SK-N-SH treated with all-trans-retinoic acid at 6 μM for 48 hours (cell line): ENCODE measurements around the gene PCNX3.

ENCODE experiments used
- ATAC-seq: fragments of 200-7000 bp; cut with Tn5 transposase; 3 replicates; pipeline ENCODE4 v1.9.1; 2020; ENCODE audit warnings: mild to moderate bottlenecking, moderate library complexity
- ARNTL ChIP-seq: fragments of 450-650 bp; formaldehyde crosslinking; IDR thresholded peaks from 2 replicates; pipeline ENCODE4 v1.5.0; 2020; ENCODE audit warnings: low read depth, mild to moderate bottlenecking, moderate library complexity, borderline replicate concordance
- BACH2 ChIP-seq: fragments of 250-450 bp; sonication (Bioruptor Pico); IDR thresholded peaks from 2 replicates; pipeline ENCODE4 v1.9.0; 2021; ENCODE audit warnings: mild to moderate bottlenecking, borderline replicate concordance
- GLIS3 ChIP-seq: fragments of 250-450 bp; sonication (Bioruptor Pico); IDR thresholded peaks from 2 replicates; pipeline ENCODE4 v1.5.0; 2020; ENCODE audit warnings: mild to moderate bottlenecking, moderate library complexity
- ISL1 ChIP-seq: fragments of 250-450 bp; sonication (Bioruptor Pico); IDR thresholded peaks from 2 replicates; pipeline ENCODE4 v2.1.2; 2022; ENCODE audit warnings: mild to moderate bottlenecking, moderate library complexity
- OSR1 ChIP-seq: fragments of 250-450 bp; sonication (Bioruptor Pico); IDR thresholded peaks from 2 replicates; pipeline ENCODE4 v1.8.0; 2022; ENCODE audit warnings: moderate library complexity, mild to moderate bottlenecking, inconsistent platforms
- PPARA ChIP-seq: fragments of 250-450 bp; sonication (Bioruptor Pico); IDR thresholded peaks from 2 replicates; pipeline ENCODE4 v1.5.0; 2020; ENCODE audit warnings: mild to moderate bottlenecking, borderline replicate concordance
- RARB ChIP-seq: fragments of 250-450 bp; sonication (Bioruptor Pico); IDR thresholded peaks from 2 replicates; pipeline ENCODE4 v1.8.0; 2021; ENCODE audit warnings: mild to moderate bottlenecking, moderate library complexity
- TCF4 ChIP-seq: fragments of 250-450 bp; sonication (Bioruptor Pico); IDR thresholded peaks from 2 replicates; pipeline ENCODE4 v1.8.0; 2021; ENCODE audit warnings: mild to moderate bottlenecking, moderate library complexity, borderline replicate concordance
- TOX ChIP-seq: fragments of 250-450 bp; sonication (Bioruptor Pico); IDR thresholded peaks from 2 replicates; pipeline ENCODE4 v1.8.0; 2021; ENCODE audit warnings: mild to moderate bottlenecking, moderate library complexity, borderline replicate concordance
- ZC3H10 ChIP-seq: fragments of 250-450 bp; sonication (Bioruptor Pico); IDR thresholded peaks from 2 replicates; pipeline ENCODE4 v1.5.1; 2021; ENCODE audit warnings: mild to moderate bottlenecking, moderate library complexity
- ZFP3 ChIP-seq: fragments of 250-450 bp; sonication (Bioruptor Pico); IDR thresholded peaks from 2 replicates; pipeline ENCODE4 v1.5.0; 2020; ENCODE audit warnings: mild to moderate bottlenecking, moderate library complexity
- ZFP30 ChIP-seq: fragments of 450-650 bp; formaldehyde crosslinking; IDR thresholded peaks from 2 replicates; pipeline ENCODE4 v1.5.0; 2022; ENCODE audit warnings: mild to moderate bottlenecking, moderate library complexity
- ZNF565 ChIP-seq: fragments of 450-650 bp; formaldehyde crosslinking; conservative IDR thresholded peaks from 2 replicates; pipeline ENCODE4 v1.5.0; 2020; ENCODE audit warnings: low read depth, mild to moderate bottlenecking, moderate library complexity
- ZNF70 ChIP-seq: fragments of 450-650 bp; formaldehyde crosslinking; IDR thresholded peaks from 2 replicates; pipeline ENCODE4 v1.5.0; 2020; ENCODE audit warnings: mild to moderate bottlenecking, moderate library complexity
- ZNF8 ChIP-seq: fragments of 450-650 bp; formaldehyde crosslinking; IDR thresholded peaks from 2 replicates; pipeline ENCODE4 v1.5.0; 2020; ENCODE audit warnings: mild to moderate bottlenecking, moderate library complexity
- TF ChIP-seq, protein P1 (sequence below): fragments of 250-450 bp; sonication (Bioruptor Pico); IDR thresholded peaks from 2 replicates; pipeline ENCODE4 v1.8.0; 2021; ENCODE audit warnings: low read depth, mild to moderate bottlenecking, moderate library complexity, borderline replicate concordance
- TF ChIP-seq, protein P2 (sequence below): fragments of 250-450 bp; sonication (Bioruptor Pico); IDR thresholded peaks from 2 replicates; pipeline ENCODE4 v1.5.1; 2021; ENCODE audit warnings: mild to moderate bottlenecking, moderate library complexity
- TF ChIP-seq, protein P3 (sequence below): fragments of 250-450 bp; sonication (Bioruptor Pico); IDR thresholded peaks from 2 replicates; pipeline ENCODE4 v1.8.0; 2020; ENCODE audit warnings: mild to moderate bottlenecking, moderate library complexity, borderline replicate concordance
- TF ChIP-seq, protein P4 (sequence below): fragments of 250-450 bp; sonication (Bioruptor Pico); IDR thresholded peaks from 2 replicates; pipeline ENCODE4 v1.5.0; 2020; ENCODE audit warnings: mild to moderate bottlenecking, moderate library complexity

PCNX3 gene

DNA sequence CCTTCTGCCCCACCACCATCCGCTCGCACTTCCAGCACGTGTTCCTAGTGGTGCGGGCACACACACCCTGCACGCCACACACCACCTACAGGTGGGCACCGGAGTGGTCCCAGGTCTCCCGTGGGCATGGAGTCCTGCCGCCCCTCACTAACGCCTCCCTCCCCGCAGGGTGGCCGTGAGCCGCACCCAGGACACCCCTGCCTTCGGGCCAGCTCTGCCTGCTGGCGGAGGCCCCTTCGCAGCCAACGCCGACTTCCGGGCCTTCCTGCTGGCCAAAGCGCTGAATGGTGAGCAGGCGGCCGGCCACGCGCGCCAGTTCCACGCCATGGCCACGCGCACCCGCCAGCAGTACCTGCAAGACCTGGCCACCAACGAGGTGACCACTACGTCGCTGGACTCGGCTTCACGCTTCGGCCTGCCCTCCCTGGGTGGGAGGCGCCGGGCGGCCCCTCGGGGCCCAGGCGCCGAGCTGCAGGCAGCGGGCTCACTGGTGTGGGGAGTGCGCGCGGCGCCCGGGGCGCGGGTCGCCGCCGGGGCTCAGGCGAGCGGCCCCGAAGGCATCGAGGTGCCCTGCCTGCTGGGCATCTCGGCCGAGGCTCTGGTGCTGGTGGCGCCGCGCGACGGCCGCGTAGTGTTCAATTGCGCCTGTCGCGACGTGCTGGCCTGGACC is 30.8 kb downstream of the PCNX3 start (continued):
- TF ChIP-seq, protein P1, sequence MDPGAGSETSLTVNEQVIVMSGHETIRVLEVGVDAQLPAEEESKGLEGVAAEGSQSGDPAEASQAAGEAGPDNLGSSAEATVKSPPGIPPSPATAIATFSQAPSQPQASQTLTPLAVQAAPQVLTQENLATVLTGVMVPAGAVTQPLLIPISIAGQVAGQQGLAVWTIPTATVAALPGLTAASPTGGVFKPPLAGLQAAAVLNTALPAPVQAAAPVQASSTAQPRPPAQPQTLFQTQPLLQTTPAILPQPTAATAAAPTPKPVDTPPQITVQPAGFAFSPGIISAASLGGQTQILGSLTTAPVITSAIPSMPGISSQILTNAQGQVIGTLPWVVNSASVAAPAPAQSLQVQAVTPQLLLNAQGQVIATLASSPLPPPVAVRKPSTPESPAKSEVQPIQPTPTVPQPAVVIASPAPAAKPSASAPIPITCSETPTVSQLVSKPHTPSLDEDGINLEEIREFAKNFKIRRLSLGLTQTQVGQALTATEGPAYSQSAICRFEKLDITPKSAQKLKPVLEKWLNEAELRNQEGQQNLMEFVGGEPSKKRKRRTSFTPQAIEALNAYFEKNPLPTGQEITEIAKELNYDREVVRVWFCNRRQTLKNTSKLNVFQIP (CRISPR knock-in tag) = no peak
- TF ChIP-seq TOX (CRISPR knock-in tag) (no peak), ZC3H10 (no peak), TCF4 (CRISPR knock-in tag) (no peak), ARNTL (CRISPR knock-in tag) (no peak), BACH2 (CRISPR knock-in tag) (no peak), GLIS3 (CRISPR knock-in tag) (no peak), ISL1 (CRISPR knock-in tag) (no peak), ZNF70 (CRISPR knock-in tag) (no peak)

DNA sequence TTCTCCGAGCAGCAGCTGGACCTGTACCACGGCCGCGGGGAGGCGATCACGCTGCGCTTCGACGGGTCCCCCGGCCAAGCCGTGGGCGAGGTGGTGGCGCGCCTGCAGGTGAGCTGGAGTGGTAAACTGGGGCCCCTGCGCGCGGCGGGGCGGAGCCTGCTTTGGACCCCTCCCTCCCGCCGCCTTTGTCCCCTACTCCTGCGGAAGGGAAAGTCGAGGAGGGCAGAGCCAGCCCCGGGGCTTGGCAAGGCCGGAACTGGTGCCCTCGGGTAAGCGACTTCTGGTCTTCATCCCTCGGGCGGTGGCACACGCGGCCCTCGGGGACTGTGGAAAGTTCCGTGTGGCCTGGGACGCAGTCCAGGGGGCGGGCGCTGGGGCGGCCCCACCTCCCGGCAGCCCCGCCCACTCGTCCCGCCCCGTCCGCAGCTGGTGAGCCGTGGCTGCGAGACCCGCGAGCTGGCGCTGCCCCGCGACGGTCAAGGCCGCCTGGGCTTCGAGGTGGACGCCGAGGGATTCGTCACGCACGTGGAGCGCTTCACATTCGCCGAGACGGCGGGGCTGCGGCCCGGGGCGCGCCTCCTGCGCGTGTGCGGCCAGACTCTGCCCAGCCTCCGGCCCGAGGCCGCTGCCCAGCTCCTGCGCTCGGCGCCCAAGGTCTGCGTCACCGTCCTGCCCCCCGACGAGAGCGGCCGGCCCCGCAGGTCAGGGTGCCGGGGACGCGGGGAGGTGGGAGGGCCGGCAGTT is 31.6 kb downstream of the PCNX3 start:
- ATAC-seq = peak; percentile 18; the same call in 2 of the 3 replicates

DNA sequence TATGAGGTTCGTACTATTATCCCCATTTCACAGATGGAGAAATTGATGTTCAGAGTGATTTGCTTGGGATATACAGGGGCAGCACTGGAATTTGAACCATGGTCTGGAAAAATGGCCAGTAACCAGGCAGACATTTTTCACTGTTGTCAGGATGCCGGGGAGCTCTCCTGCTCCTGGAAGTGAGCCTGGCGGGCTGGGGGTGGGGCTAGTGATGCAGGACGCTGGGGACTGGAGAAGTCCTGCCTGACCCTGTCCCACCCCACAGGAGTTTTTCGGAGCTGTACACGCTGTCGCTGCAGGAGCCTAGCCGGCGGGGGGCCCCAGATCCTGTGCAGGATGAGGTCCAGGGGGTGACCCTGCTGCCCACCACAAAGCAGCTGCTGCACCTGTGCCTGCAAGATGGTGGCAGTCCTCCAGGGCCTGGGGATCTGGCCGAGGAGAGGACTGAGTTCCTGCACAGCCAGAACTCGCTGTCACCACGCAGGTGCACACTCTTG is 33.5 kb downstream of the PCNX3 start:
- ATAC-seq = no peak
- no peak for TF ChIP-seq PPARA (CRISPR knock-in tag)
- no peak for TF ChIP-seq GLIS3 (CRISPR knock-in tag)
- no peak for TF ChIP-seq OSR1 (CRISPR knock-in tag)
- TF ChIP-seq, protein P2, sequence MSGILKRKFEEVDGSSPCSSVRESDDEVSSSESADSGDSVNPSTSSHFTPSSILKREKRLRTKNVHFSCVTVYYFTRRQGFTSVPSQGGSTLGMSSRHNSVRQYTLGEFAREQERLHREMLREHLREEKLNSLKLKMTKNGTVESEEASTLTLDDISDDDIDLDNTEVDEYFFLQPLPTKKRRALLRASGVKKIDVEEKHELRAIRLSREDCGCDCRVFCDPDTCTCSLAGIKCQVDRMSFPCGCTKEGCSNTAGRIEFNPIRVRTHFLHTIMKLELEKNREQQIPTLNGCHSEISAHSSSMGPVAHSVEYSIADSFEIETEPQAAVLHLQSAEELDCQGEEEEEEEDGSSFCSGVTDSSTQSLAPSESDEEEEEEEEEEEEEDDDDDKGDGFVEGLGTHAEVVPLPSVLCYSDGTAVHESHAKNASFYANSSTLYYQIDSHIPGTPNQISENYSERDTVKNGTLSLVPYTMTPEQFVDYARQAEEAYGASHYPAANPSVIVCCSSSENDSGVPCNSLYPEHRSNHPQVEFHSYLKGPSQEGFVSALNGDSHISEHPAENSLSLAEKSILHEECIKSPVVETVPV (CRISPR knock-in tag) = no peak
- TF ChIP-seq ISL1 (CRISPR knock-in tag) = no peak
- TF ChIP-seq, protein P3, sequence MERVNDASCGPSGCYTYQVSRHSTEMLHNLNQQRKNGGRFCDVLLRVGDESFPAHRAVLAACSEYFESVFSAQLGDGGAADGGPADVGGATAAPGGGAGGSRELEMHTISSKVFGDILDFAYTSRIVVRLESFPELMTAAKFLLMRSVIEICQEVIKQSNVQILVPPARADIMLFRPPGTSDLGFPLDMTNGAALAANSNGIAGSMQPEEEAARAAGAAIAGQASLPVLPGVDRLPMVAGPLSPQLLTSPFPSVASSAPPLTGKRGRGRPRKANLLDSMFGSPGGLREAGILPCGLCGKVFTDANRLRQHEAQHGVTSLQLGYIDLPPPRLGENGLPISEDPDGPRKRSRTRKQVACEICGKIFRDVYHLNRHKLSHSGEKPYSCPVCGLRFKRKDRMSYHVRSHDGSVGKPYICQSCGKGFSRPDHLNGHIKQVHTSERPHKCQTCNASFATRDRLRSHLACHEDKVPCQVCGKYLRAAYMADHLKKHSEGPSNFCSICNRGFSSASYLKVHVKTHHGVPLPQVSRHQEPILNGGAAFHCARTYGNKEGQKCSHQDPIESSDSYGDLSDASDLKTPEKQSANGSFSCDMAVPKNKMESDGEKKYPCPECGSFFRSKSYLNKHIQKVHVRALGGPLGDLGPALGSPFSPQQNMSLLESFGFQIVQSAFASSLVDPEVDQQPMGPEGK (CRISPR knock-in tag) = no peak
- no peak for TF ChIP-seq ZC3H10
- no peak for TF ChIP-seq RARB (CRISPR knock-in tag)
- TF ChIP-seq ARNTL (CRISPR knock-in tag) = no peak
- no peak for TF ChIP-seq BACH2 (CRISPR knock-in tag)
- TF ChIP-seq ZFP30 (CRISPR knock-in tag) = no peak
- no peak for TF ChIP-seq ZNF565
- TF ChIP-seq, protein P4, sequence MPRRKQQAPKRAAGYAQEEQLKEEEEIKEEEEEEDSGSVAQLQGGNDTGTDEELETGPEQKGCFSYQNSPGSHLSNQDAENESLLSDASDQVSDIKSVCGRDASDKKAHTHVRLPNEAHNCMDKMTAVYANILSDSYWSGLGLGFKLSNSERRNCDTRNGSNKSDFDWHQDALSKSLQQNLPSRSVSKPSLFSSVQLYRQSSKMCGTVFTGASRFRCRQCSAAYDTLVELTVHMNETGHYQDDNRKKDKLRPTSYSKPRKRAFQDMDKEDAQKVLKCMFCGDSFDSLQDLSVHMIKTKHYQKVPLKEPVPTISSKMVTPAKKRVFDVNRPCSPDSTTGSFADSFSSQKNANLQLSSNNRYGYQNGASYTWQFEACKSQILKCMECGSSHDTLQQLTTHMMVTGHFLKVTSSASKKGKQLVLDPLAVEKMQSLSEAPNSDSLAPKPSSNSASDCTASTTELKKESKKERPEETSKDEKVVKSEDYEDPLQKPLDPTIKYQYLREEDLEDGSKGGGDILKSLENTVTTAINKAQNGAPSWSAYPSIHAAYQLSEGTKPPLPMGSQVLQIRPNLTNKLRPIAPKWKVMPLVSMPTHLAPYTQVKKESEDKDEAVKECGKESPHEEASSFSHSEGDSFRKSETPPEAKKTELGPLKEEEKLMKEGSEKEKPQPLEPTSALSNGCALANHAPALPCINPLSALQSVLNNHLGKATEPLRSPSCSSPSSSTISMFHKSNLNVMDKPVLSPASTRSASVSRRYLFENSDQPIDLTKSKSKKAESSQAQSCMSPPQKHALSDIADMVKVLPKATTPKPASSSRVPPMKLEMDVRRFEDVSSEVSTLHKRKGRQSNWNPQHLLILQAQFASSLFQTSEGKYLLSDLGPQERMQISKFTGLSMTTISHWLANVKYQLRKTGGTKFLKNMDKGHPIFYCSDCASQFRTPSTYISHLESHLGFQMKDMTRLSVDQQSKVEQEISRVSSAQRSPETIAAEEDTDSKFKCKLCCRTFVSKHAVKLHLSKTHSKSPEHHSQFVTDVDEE (CRISPR knock-in tag) = no peak

More for the DNA sequence above, 31.6 kb downstream of the PCNX3 start:
- TF ChIP-seq ZNF70 (CRISPR knock-in tag) (no peak), BACH2 (CRISPR knock-in tag) (no peak), ZNF565 (no peak), ZFP3 (no peak), ZNF8 (CRISPR knock-in tag) (no peak), ZC3H10 (no peak), ISL1 (CRISPR knock-in tag) (no peak), RARB (CRISPR knock-in tag) (no peak)
- TF ChIP-seq, protein P1 (CRISPR knock-in tag) = no peak
